ENCODE data around the gene UTP18. TPM values are rescaled to one million over a fixed set of nuclear protein-coding genes. Genes with fewer than 3 reads are reported as not detected.

UTP18 gene
- total and polyA plus RNA-seq, 9 of the 15 experiments (the other 6 are each of a cell fraction or from before 2014, with no cell fraction given), result 31.1 to 99.2 (median 66.7) TPM

- TF ChIP-seq ZNF511 (CRISPR knock-in tag; IDR thresholded peaks at IDR 0.05) (no peak), IFI16 (CRISPR knock-in tag; IDR thresholded peaks at IDR 0.05) (no peak), NR2C1 (IDR thresholded peaks at IDR 0.05) (peak; percentile 93), NR2C1 (tag; IDR thresholded peaks at IDR 0.05) (peak; percentile 88; the same call in 1 of the 2 replicates), MYC (IDR thresholded peaks at IDR 0.05; ENCODE audit: low read depth, low read length) (no peak; the same call in 1 of the 2 replicates), MYC (CRISPR knock-in tag; IDR thresholded peaks at IDR 0.05; ENCODE audit: borderline replicate concordance, low read depth) (no peak), ZNF280A (IDR thresholded peaks at IDR 0.05; ENCODE audit: low read depth, partially characterized antibody) (no peak), TBP (optimal IDR thresholded peaks at IDR 0.05; ENCODE audit: low read depth, low read length) (no peak), KAT7 (CRISPR knock-in tag; IDR thresholded peaks at IDR 0.05; ENCODE audit: borderline replicate concordance) (no peak), ZBTB7A (IDR thresholded peaks at IDR 0.05; ENCODE audit: borderline replicate concordance, control insufficient read depth, low read depth, low read length) (peak; percentile 90), ZBTB26 (CRISPR knock-in tag; IDR thresholded peaks at IDR 0.05) (no peak), TEAD2 (tag; IDR thresholded peaks at IDR 0.05) (no peak), SOX6 (IDR thresholded peaks at IDR 0.05) (0 out of 2 replicates have a peak, but pooled peaks have one; percentile 46), FOXJ3 (CRISPR knock-in tag; IDR thresholded peaks at IDR 0.05) (no peak), RBM22 (IDR thresholded peaks at IDR 0.05; ENCODE audit: low read depth, low read length, poor library complexity, severe bottlenecking) (no peak), CGGBP1 (CRISPR knock-in tag; IDR thresholded peaks at IDR 0.05) (no peak), NCOR1 (IDR thresholded peaks at IDR 0.05) (no peak), CBX3 (IDR thresholded peaks at IDR 0.05; ENCODE audit: borderline replicate concordance in 1 of 2, low read length in 2 of 2) (no peak), EZH2 (IDR thresholded peaks at IDR 0.05; ENCODE audit: borderline replicate concordance, low read depth, low read length) (no peak), GTF2A2 (tag; IDR thresholded peaks at IDR 0.05) (no peak), KHSRP (IDR thresholded peaks at IDR 0.05) (no peak), TAF7 (tag; IDR thresholded peaks at IDR 0.05) (no peak)
- TF ChIP-seq, protein P1, sequence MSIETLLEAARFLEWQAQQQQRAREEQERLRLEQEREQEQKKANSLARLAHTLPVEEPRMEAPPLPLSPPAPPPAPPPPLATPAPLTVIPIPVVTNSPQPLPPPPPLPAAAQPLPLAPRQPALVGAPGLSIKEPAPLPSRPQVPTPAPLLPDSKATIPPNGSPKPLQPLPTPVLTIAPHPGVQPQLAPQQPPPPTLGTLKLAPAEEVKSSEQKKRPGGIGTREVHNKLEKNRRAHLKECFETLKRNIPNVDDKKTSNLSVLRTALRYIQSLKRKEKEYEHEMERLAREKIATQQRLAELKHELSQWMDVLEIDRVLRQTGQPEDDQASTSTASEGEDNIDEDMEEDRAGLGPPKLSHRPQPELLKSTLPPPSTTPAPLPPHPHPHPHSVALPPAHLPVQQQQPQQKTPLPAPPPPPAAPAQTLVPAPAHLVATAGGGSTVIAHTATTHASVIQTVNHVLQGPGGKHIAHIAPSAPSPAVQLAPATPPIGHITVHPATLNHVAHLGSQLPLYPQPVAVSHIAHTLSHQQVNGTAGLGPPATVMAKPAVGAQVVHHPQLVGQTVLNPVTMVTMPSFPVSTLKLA (conservative IDR thresholded peaks at IDR 0.05), result peak in 1 of 2 experiments; percentile 77; a peak in 2 of 4 replicates
These were observed 646 bp upstream of the UTP18 start, which contains the start of gene MBTD1 (continued) for GRCh38 chr17:51259564-51260236.
